Measurements from ENCODE around the gene KIAA1549. TPM values are rescaled to one million over a fixed set of nuclear protein-coding genes. Genes with fewer than 3 reads are reported as not detected.
A peak's percentile ranks its signal among the peaks of the same experiment; 100 is the strongest.
"Not testable (repeated sequence)": the region's sequence is repeated elsewhere in the genome, so short reads cannot be mapped to it uniquely, and the experiment has no call there.

KIAA1549 gene
- total RNA-seq, 1 donor from 2014 or later = 10.8 TPM

- Mint-ChIP-seq H3K4me1 (ENCODE audit: unreplicated experiment) (no peaks in the 10 kb centered on the region), H3K36me3 (ENCODE audit: low read depth, unreplicated experiment) (no peaks in the 10 kb centered on the region), H3K4me3 (ENCODE audit: unreplicated experiment) (no peak within 1 kb of the TSS), H3K27me3 (ENCODE audit: unreplicated experiment) (peaks cover 2% of the 10 kb centered on the region), H3K27ac (ENCODE audit: unreplicated experiment) (no peak within 1 kb of the TSS), H3K9me3 (ENCODE audit: unreplicated experiment) (no peaks in the 10 kb centered on the region)
- DNase-seq (ENCODE audit: low spot score) = no peak
- no peak for TF ChIP-seq CTCF (IDR thresholded peaks at IDR 0.05; ENCODE audit: unreplicated experiment)
Observed at GRCh38 chr7:138797715-138798320, 183.4 kb downstream of the KIAA1549 start, which contains the start of the genes ATP6V0A4 and TMEM213. Gene ATP6V0A4 (minus strand): TSS chr7:138798196. CDS start chr7:138771247, 26,949 bp downstream. Gene TMEM213 (plus strand): TSS chr7:138797994. CDS start chr7:138798105, 111 bp downstream.

- not testable (repeated sequence) for H3K4me3 Mint-ChIP-seq (ENCODE audit: unreplicated experiment); H3K27me3 Mint-ChIP-seq (ENCODE audit: unreplicated experiment); H3K27ac Mint-ChIP-seq (ENCODE audit: unreplicated experiment); DNase-seq (ENCODE audit: low spot score); H3K4me1 Mint-ChIP-seq (ENCODE audit: unreplicated experiment); H3K36me3 Mint-ChIP-seq (ENCODE audit: low read depth, unreplicated experiment); H3K9me3 Mint-ChIP-seq (ENCODE audit: unreplicated experiment)
Observed at GRCh38 chr7:138797046-138797445, 184.1 kb downstream of the KIAA1549 start.

GRCh38 chr7:138796038-138796615 is 185.1 kb downstream of the KIAA1549 start:
- H3K27ac Mint-ChIP-seq (ENCODE audit: unreplicated experiment) = no peak overlapping the region
- TF ChIP-seq CTCF (IDR thresholded peaks at IDR 0.05; ENCODE audit: unreplicated experiment) = no peak
- no peaks in the 10 kb centered on the region for H3K36me3 Mint-ChIP-seq (ENCODE audit: low read depth, unreplicated experiment)
- no peak overlapping the region for H3K4me3 Mint-ChIP-seq (ENCODE audit: unreplicated experiment)
- H3K27me3 Mint-ChIP-seq (ENCODE audit: unreplicated experiment) = peaks cover 2% of the 10 kb centered on the region
- no peaks in the 10 kb centered on the region for H3K9me3 Mint-ChIP-seq (ENCODE audit: unreplicated experiment)
- DNase-seq (ENCODE audit: low spot score) = no peak
- no peaks in the 10 kb centered on the region for H3K4me1 Mint-ChIP-seq (ENCODE audit: unreplicated experiment)

- no peaks in the 10 kb centered on the region for H3K9me3 Mint-ChIP-seq (ENCODE audit: unreplicated experiment)
- no peak for DNase-seq (ENCODE audit: low spot score)
- H3K4me3 Mint-ChIP-seq (ENCODE audit: unreplicated experiment) = peak overlapping the region; percentile 16
- no peaks in the 10 kb centered on the region for H3K4me1 Mint-ChIP-seq (ENCODE audit: unreplicated experiment)
- TF ChIP-seq CTCF (IDR thresholded peaks at IDR 0.05; ENCODE audit: unreplicated experiment) = no peak
- no peaks in the 10 kb centered on the region for H3K36me3 Mint-ChIP-seq (ENCODE audit: low read depth, unreplicated experiment)
- no peaks in the 10 kb centered on the region for H3K27me3 Mint-ChIP-seq (ENCODE audit: unreplicated experiment)
- H3K27ac Mint-ChIP-seq (ENCODE audit: unreplicated experiment) = no peak overlapping the region
Observed at GRCh38 chr7:138785587-138786437, 195.4 kb downstream of the KIAA1549 start.

GRCh38 chr7:138784692-138785091 is 196.5 kb downstream of the KIAA1549 start:
- Mint-ChIP-seq H3K27me3 (ENCODE audit: unreplicated experiment) (no peaks in the 10 kb centered on the region), H3K9me3 (ENCODE audit: unreplicated experiment) (no peaks in the 10 kb centered on the region), H3K4me3 (ENCODE audit: unreplicated experiment) (no peak overlapping the region), H3K27ac (ENCODE audit: unreplicated experiment) (no peak overlapping the region), H3K36me3 (ENCODE audit: low read depth, unreplicated experiment) (no peaks in the 10 kb centered on the region), H3K4me1 (ENCODE audit: unreplicated experiment) (no peaks in the 10 kb centered on the region)
- no peak for DNase-seq (ENCODE audit: low spot score)
- no peak for TF ChIP-seq CTCF (IDR thresholded peaks at IDR 0.05; ENCODE audit: unreplicated experiment)

Other genes with a start within 250 kb of the KIAA1549 start
- gene TMEM213, start 183.4 kb downstream of the KIAA1549 start, total RNA-seq (ENCODE audit: unreplicated experiment) = not detected
- gene ATP6V0A4, start 183.2 kb downstream of the KIAA1549 start, total RNA-seq (ENCODE audit: unreplicated experiment) = not detected
- 12.4 TPM for gene ZC3HAV1L, start 54.7 kb upstream of the KIAA1549 start, total RNA-seq (ENCODE audit: unreplicated experiment)
- gene ZC3HAV1, start 128.3 kb upstream of the KIAA1549 start, total RNA-seq (ENCODE audit: unreplicated experiment) = 50.7 TPM
- 22.2 TPM for gene UBN2, start 249.8 kb upstream of the KIAA1549 start, total RNA-seq (ENCODE audit: unreplicated experiment)

Measured in endothelial cell (in vitro differentiated cells).